MM.1S (cell line): ENCODE measurements around the gene ABCA1.

Source experiments
- DNase-seq: peaks from one replicate; pipeline ENCODE4 v3.0.0-alpha.2; 2015
- H2AFZ ChIP-seq: fragments of 300-600 bp; sonication (generic); 2 replicates; pipeline ENCODE4 v1.6.0; 2016; ENCODE audit warnings: antibody characterized with exemption, low read length
- H3F3A ChIP-seq: fragments of 300-600 bp; sonication (generic); 2 replicates; pipeline ENCODE4 v1.6.1; 2016; ENCODE audit warnings: mild to moderate bottlenecking, antibody characterized with exemption, low read length, moderate library complexity, mixed read lengths; ENCODE audit not compliant: insufficient read depth
- H3K27ac ChIP-seq: fragments of 300-600 bp; sonication (generic); 2 replicates; pipeline ENCODE4 v1.5.1; 2016; ENCODE audit warnings: mild to moderate bottlenecking, low read length
- H3K27me3 ChIP-seq: fragments of 300-600 bp; sonication (generic); replicated peaks from 2 replicates; pipeline ENCODE4 v1.6.0; 2016; ENCODE audit warnings: low read length; ENCODE audit not compliant: insufficient read depth
- H3K36me3 ChIP-seq: fragments of 300-600 bp; sonication (generic); replicated peaks from 2 replicates; pipeline ENCODE4 v1.6.1; 2016; ENCODE audit warnings: mild to moderate bottlenecking, low read length, mixed read lengths; ENCODE audit not compliant: insufficient read depth
- H3K4me1 ChIP-seq: fragments of 300-600 bp; sonication (generic); 2 replicates; pipeline ENCODE4 v1.6.1; 2016; ENCODE audit warnings: low read length, mixed read lengths
- H3K4me2 ChIP-seq: fragments of 300-600 bp; sonication (generic); 2 replicates; pipeline ENCODE4 v1.6.0; 2016; ENCODE audit warnings: low read depth, low read length
- H3K4me3 ChIP-seq: fragments of 300-600 bp; sonication (generic); 2 replicates; pipeline ENCODE4 v1.5.1; 2016; ENCODE audit warnings: low read length, mixed read lengths
- H3K79me2 ChIP-seq: fragments of 300-600 bp; sonication (generic); 2 replicates; pipeline ENCODE4 v1.6.1; 2016; ENCODE audit warnings: mixed run types, low read length, mixed read lengths
- H3K9ac ChIP-seq: fragments of 300-600 bp; sonication (generic); 2 replicates; pipeline ENCODE4 v1.6.1; 2016; ENCODE audit warnings: low read length, mixed read lengths
- H3K9me2 ChIP-seq: fragments of 300-600 bp; sonication (generic); replicated peaks from 2 replicates; pipeline ENCODE4 v1.6.1; 2016; ENCODE audit warnings: mild to moderate bottlenecking, low read length, mixed read lengths; ENCODE audit not compliant: insufficient read depth
- H3K9me3 ChIP-seq: fragments of 300-600 bp; sonication (generic); replicated peaks from 2 replicates; pipeline ENCODE4 v1.6.1; 2016; ENCODE audit warnings: mild to moderate bottlenecking, low read length, mixed read lengths; ENCODE audit not compliant: insufficient read depth
- H4K20me1 ChIP-seq: fragments of 300-600 bp; sonication (generic); 2 replicates; pipeline ENCODE4 v1.6.1; 2016; ENCODE audit warnings: mild to moderate bottlenecking, low read length, moderate library complexity, mixed read lengths; ENCODE audit not compliant: insufficient read depth
- EZH2 ChIP-seq: fragments of 300-600 bp; sonication (generic); optimal IDR thresholded peaks from 2 replicates; pipeline ENCODE3; 2017; ENCODE audit warnings: low read depth, mild to moderate bottlenecking, antibody characterized with exemption, low read length, mixed read lengths
- EZH2phosphoT487 ChIP-seq: fragments of 300-600 bp; sonication (generic); IDR thresholded peaks from 2 replicates; pipeline ENCODE4 v1.6.1; 2018; ENCODE audit warnings: antibody characterized with exemption, low read length
- TF ChIP-seq, protein P1 (sequence below): fragments of 300-600 bp; sonication (generic); IDR thresholded peaks from 2 replicates; pipeline ENCODE4 v1.5.1; 2016; ENCODE audit warnings: antibody characterized with exemption, low read length, mixed read lengths

Gene ABCA1

DNA sequence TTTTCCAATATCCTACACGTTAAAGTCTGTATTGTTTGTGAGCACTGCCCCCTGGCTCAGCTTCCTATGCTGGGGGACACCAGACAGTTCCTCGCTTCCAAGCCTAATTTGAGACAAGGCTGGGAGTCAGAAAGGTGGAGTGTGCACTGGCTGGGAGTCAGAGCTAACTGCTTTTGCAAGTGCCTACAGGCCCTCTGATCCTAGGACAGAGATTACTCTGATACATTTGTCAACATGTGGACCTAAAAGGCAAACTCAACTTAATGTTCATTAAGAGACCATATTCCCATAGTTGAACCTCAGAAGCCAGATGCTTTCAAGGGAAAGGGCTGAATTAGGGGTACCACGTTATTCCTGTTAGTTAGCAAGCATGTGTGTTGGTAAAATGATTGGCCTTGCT, 83.2 kb downstream of the ABCA1 start:
- no peak for DNase-seq
- no peaks in the 10 kb centered on the region for H3K9me3 ChIP-seq
- no peaks in the 10 kb centered on the region for H3K9me2 ChIP-seq
- H3K4me2 ChIP-seq: no peak overlapping the region
- no peaks in the 10 kb centered on the region for H3K4me1 ChIP-seq
- H3K36me3 ChIP-seq: no peaks in the 10 kb centered on the region
- H3K79me2 ChIP-seq: no peaks in the 10 kb centered on the region
- TF ChIP-seq EZH2phosphoT487 (no peak), EZH2 (no peak)
- TF ChIP-seq, protein P1, sequence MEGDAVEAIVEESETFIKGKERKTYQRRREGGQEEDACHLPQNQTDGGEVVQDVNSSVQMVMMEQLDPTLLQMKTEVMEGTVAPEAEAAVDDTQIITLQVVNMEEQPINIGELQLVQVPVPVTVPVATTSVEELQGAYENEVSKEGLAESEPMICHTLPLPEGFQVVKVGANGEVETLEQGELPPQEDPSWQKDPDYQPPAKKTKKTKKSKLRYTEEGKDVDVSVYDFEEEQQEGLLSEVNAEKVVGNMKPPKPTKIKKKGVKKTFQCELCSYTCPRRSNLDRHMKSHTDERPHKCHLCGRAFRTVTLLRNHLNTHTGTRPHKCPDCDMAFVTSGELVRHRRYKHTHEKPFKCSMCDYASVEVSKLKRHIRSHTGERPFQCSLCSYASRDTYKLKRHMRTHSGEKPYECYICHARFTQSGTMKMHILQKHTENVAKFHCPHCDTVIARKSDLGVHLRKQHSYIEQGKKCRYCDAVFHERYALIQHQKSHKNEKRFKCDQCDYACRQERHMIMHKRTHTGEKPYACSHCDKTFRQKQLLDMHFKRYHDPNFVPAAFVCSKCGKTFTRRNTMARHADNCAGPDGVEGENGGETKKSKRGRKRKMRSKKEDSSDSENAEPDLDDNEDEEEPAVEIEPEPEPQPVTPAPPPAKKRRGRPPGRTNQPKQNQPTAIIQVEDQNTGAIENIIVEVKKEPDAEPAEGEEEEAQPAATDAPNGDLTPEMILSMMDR: no peak
- H3F3A ChIP-seq: no peaks in the 10 kb centered on the region
- no peak overlapping the region for H2AFZ ChIP-seq
- no peak overlapping the region for H3K9ac ChIP-seq
- H3K27ac ChIP-seq: no peak overlapping the region
- no peaks in the 10 kb centered on the region for H3K27me3 ChIP-seq
- no peak overlapping the region for H3K4me3 ChIP-seq
- no peaks in the 10 kb centered on the region for H4K20me1 ChIP-seq

DNA sequence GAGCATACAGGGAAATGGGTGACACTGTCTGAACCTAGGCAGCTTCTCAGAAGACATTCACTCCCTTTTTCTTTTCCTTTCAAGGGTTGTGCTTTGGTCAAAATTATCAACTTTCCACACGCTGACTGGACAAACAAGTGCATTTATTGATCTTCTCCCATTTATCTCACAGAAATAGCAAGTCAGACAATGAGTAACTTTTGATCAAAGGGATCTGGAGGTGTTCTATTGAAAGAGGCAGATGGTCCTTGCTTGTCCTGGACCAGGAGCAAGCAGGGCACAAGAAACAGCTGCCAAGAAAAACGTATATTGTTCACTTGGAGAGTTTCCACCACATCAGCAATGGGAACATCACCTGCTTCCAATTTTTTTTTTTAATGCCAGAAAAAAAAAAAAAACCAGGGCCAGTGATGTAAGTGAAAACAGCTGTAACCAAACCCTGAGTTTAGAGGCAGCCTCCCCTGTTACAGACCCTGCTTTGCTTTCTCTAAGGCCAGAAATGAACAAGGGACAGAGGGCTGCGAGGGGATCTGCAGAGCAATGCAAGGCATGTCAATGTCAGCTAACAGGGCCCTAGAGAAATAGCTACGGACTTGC, 84.2 kb downstream of the ABCA1 start:
- Histone ChIP-seq H3K4me2 (no peak overlapping the region), H3K36me3 (no peaks in the 10 kb centered on the region)

DNA sequence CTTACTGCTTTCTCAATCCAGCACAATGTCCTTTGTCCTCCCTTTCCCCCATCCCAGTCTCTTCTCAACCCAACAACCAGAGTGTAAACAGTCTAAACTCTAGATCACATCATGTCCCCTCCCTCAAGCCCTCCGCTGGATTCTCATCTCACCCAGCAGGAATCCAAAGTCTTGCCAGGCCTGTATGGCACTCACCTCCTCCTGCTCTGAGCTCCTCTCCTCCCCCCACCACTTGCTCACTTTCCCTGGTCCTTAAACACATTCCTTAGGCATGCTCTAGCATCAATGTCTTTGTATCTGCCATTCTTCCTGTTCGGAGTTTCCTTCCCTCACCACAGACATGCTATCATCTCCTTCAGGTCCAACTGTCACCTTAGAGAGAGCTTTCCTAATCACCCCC, 85.3 kb downstream of the ABCA1 start:
- Histone ChIP-seq H3K9me2 (no peaks in the 10 kb centered on the region), H3K27ac (no peak overlapping the region), H4K20me1 (no peaks in the 10 kb centered on the region), H3K4me1 (no peaks in the 10 kb centered on the region), H3F3A (no peaks in the 10 kb centered on the region), H3K4me3 (no peak overlapping the region), H3K79me2 (no peaks in the 10 kb centered on the region), H3K36me3 (no peaks in the 10 kb centered on the region), H3K9me3 (no peaks in the 10 kb centered on the region), H3K27me3 (no peaks in the 10 kb centered on the region), H3K4me2 (no peak overlapping the region), H3K9ac (no peak overlapping the region), H2AFZ (no peak overlapping the region)
- TF ChIP-seq EZH2 (no peak), EZH2phosphoT487 (no peak)
- TF ChIP-seq, protein P1: no peak
- DNase-seq: no peak

More for the DNA sequence above, 84.2 kb downstream of the ABCA1 start:
- Histone ChIP-seq H3K79me2 (no peaks in the 10 kb centered on the region), H3K27me3 (no peaks in the 10 kb centered on the region), H3K4me1 (no peaks in the 10 kb centered on the region), H3K4me3 (no peak overlapping the region), H4K20me1 (no peaks in the 10 kb centered on the region), H3K9me3 (no peaks in the 10 kb centered on the region), H3F3A (no peaks in the 10 kb centered on the region), H3K27ac (no peak overlapping the region), H2AFZ (no peak overlapping the region), H3K9me2 (no peaks in the 10 kb centered on the region), H3K9ac (no peak overlapping the region)
- no peak for DNase-seq
- TF ChIP-seq EZH2phosphoT487: no peak
- no peak for TF ChIP-seq EZH2
- TF ChIP-seq, protein P1: no peak
